ENCODE measurements around the gene EFCAB9. TPM values are rescaled to one million over a fixed set of nuclear protein-coding genes. Genes with fewer than 3 reads are reported as not detected.

Gene EFCAB9
- total RNA-seq, 1 experiment from 2014 or later = not detected

DNA sequence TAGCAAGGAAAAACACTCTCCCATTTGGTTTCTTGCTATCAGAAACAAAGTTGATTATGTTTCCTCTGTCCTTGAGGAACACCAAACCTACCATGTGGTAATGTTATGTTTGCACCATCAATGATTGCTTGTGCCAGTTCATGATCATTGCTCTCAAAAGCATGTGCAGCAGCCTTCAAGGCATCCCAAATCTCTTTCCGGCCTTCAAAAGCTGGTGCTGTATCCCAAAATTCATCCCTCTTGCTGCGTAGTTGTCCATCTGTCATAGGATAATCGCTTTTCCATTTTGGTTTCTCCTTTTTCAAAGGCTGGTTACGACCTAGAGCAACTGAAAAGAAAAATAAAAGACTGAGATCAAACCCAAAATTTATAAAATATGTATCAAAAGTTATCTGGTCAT lies 40.1 kb downstream of the EFCAB9 start:
- no peaks in the 10 kb centered on the region for H3K27me3 ChIP-seq (ENCODE audit: insufficient read depth, low read length)
- ATAC-seq (no peak), DNase-seq (ENCODE audit: low read depth, low spot score) (no peak)
- no peak overlapping the region for H3K4me3 ChIP-seq (replicated peaks in 1 of 2; ENCODE audit: low read depth in 1 of 2, low read length in 2 of 2)
- no peak overlapping the region for H3K4me2 ChIP-seq (ENCODE audit: low read length)
- POLR2A ChIA-PET = no interaction called here
- no peak overlapping the region for H3K9ac ChIP-seq (ENCODE audit: low read length)
- H3K36me3 ChIP-seq (ENCODE audit: control insufficient read depth in 1 of 2, insufficient read depth in 2 of 2, low read length in 2 of 2) = peaks cover 0 to 7% of the 10 kb centered on the region in 2 experiments; a peak in 1 of 4 replicates
- RAD21 ChIA-PET (ENCODE audit: low non-redundant PET in 1 of 2, low total read pairs in 2 of 2, uncharacterized antibody in 2 of 2, unreplicated experiment in 2 of 2) = no interaction called here
- intact Hi-C loops (cut with micrococcal nuclease) = no loop called here
- no peaks in the 10 kb centered on the region for H3K9me3 ChIP-seq (ENCODE audit: control insufficient read depth in 1 of 2, insufficient read depth in 1 of 2, low read depth in 1 of 2, low read length in 2 of 2)
- no peak overlapping the region for H2AFZ ChIP-seq (ENCODE audit: low read depth, low read length, poor library complexity, severe bottlenecking)
- no peaks in the 10 kb centered on the region for H3K79me2 ChIP-seq (ENCODE audit: insufficient read depth, low read length)
- no peak overlapping the region for H3K27ac ChIP-seq (ENCODE audit: low read depth, low read length)
- H4K20me1 ChIP-seq (ENCODE audit: insufficient read depth) = no peaks in the 10 kb centered on the region
- CTCF ChIA-PET = no interaction called here
- H3K9me2 ChIP-seq (ENCODE audit: insufficient read depth) = no peaks in the 10 kb centered on the region
- H3K4me1 ChIP-seq (ENCODE audit: control insufficient read depth in 1 of 2, insufficient read depth in 2 of 2, low read length in 2 of 2) = peaks cover 0 to 4% of the 10 kb centered on the region in 2 experiments; a peak in 1 of 4 replicates
- no TSS peak for BruUV-seq (replicated peaks)
- TF ChIP-seq, protein P1, sequence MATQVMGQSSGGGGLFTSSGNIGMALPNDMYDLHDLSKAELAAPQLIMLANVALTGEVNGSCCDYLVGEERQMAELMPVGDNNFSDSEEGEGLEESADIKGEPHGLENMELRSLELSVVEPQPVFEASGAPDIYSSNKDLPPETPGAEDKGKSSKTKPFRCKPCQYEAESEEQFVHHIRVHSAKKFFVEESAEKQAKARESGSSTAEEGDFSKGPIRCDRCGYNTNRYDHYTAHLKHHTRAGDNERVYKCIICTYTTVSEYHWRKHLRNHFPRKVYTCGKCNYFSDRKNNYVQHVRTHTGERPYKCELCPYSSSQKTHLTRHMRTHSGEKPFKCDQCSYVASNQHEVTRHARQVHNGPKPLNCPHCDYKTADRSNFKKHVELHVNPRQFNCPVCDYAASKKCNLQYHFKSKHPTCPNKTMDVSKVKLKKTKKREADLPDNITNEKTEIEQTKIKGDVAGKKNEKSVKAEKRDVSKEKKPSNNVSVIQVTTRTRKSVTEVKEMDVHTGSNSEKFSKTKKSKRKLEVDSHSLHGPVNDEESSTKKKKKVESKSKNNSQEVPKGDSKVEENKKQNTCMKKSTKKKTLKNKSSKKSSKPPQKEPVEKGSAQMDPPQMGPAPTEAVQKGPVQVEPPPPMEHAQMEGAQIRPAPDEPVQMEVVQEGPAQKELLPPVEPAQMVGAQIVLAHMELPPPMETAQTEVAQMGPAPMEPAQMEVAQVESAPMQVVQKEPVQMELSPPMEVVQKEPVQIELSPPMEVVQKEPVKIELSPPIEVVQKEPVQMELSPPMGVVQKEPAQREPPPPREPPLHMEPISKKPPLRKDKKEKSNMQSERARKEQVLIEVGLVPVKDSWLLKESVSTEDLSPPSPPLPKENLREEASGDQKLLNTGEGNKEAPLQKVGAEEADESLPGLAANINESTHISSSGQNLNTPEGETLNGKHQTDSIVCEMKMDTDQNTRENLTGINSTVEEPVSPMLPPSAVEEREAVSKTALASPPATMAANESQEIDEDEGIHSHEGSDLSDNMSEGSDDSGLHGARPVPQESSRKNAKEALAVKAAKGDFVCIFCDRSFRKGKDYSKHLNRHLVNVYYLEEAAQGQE (IDR thresholded peaks at IDR 0.05; ENCODE audit: low read depth) = no peak
- TF ChIP-seq, protein P2, sequence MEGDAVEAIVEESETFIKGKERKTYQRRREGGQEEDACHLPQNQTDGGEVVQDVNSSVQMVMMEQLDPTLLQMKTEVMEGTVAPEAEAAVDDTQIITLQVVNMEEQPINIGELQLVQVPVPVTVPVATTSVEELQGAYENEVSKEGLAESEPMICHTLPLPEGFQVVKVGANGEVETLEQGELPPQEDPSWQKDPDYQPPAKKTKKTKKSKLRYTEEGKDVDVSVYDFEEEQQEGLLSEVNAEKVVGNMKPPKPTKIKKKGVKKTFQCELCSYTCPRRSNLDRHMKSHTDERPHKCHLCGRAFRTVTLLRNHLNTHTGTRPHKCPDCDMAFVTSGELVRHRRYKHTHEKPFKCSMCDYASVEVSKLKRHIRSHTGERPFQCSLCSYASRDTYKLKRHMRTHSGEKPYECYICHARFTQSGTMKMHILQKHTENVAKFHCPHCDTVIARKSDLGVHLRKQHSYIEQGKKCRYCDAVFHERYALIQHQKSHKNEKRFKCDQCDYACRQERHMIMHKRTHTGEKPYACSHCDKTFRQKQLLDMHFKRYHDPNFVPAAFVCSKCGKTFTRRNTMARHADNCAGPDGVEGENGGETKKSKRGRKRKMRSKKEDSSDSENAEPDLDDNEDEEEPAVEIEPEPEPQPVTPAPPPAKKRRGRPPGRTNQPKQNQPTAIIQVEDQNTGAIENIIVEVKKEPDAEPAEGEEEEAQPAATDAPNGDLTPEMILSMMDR (IDR thresholded peaks at IDR 0.05 in 2 of 3, conservative IDR thresholded peaks at IDR 0.05 in 1 of 3; ENCODE audit: borderline replicate concordance in 1 of 3, insufficient read depth in 1 of 3, low read depth in 2 of 3, low read length in 2 of 3) = no peak
- TF ChIP-seq ZFX (IDR thresholded peaks at IDR 0.05) = no peak
- no peak for TF ChIP-seq YY1 (IDR thresholded peaks at IDR 0.05; ENCODE audit: extremely low read depth, insufficient replicate concordance, low read depth, low read length)
- TF ChIP-seq EGR1 (IDR thresholded peaks at IDR 0.05; ENCODE audit: low read depth) = no peak
